Mucosa of rectum (tissue), 2 donors: ENCODE results near the gene TLR10.

Source experiments
- H3K27ac ChIP-seq, 2 donors: one replicate each; pipeline ENCODE4 v1.7.0; 2013; ENCODE audit warnings: inconsistent platforms in 2 of 2, low read depth in 2 of 2, low read length in 2 of 2
- H3K27me3 ChIP-seq, 2 donors: one replicate each; pipeline ENCODE4 v1.7.0; 2013; ENCODE audit warnings: low read length in 2 of 2; ENCODE audit not compliant: control insufficient read depth in 2 of 2, insufficient read depth in 2 of 2
- H3K36me3 ChIP-seq, 2 donors: one replicate each; pipeline ENCODE4 v1.7.0; 2013; ENCODE audit warnings: low read length in 2 of 2; ENCODE audit not compliant: control insufficient read depth in 2 of 2, insufficient read depth in 2 of 2
- H3K4me1 ChIP-seq, 2 donors: one replicate each; pipeline ENCODE4 v1.7.0; 2013; ENCODE audit warnings: low read length in 2 of 2, mild to moderate bottlenecking in 1 of 2; ENCODE audit not compliant: control insufficient read depth in 2 of 2, insufficient read depth in 2 of 2
- H3K4me3 ChIP-seq, 2 donors: one replicate each; pipeline ENCODE4 v1.7.0; 2013; ENCODE audit warnings: low read length in 2 of 2
- H3K9ac ChIP-seq, 2 donors: one replicate each; pipeline ENCODE4 v1.7.0; 2013; ENCODE audit warnings: low read length in 2 of 2, low read depth in 1 of 2, mild to moderate bottlenecking in 1 of 2
- H3K9me3 ChIP-seq, 2 donors: one replicate each; pipeline ENCODE4 v1.7.0; 2013; ENCODE audit warnings: low read length in 2 of 2; ENCODE audit not compliant: control insufficient read depth in 2 of 2
- donor health status: healthy.
- donor health status: Normal muscosa, but diverticular disease.

The TLR10 gene

DNA sequence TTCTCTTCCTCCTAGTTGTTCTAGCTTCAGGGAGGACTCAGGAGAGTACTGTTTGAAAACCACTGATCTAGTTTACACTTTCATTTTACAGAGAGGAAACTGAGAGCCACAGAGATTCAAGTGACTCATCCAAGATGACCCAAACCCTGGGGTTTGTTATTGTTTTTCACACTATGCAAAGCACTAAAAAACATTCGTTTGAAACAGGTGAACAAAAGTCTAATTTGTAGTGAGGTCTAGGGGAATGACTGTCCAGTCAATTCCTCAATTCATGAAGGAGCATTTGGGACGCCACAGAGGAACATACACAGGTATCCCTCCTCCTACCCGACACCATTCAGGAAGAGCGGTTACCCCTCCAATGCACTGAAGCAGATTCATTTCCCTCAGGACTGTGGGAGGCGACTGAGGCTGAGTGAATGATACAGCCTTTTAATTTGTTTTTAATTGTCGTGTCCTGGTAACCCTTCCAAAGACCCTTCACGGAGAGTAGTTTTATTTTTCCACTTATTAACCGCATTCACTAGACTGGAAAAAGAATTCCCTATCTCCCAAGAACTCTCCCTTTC is 30.3 kb downstream of the TLR10 start:
- Histone ChIP-seq H3K9me3 (no peaks in the 10 kb centered on the region), H3K36me3 (no peaks in the 10 kb centered on the region), H3K27me3 (no peaks in the 10 kb centered on the region), H3K4me1 (peaks cover 0 to 6% of the 10 kb centered on the region in 2 donors), H3K9ac (no peak overlapping the region), H3K27ac (peak overlapping the region; percentile 1 to 55), H3K4me3 (no peak overlapping the region)

DNA sequence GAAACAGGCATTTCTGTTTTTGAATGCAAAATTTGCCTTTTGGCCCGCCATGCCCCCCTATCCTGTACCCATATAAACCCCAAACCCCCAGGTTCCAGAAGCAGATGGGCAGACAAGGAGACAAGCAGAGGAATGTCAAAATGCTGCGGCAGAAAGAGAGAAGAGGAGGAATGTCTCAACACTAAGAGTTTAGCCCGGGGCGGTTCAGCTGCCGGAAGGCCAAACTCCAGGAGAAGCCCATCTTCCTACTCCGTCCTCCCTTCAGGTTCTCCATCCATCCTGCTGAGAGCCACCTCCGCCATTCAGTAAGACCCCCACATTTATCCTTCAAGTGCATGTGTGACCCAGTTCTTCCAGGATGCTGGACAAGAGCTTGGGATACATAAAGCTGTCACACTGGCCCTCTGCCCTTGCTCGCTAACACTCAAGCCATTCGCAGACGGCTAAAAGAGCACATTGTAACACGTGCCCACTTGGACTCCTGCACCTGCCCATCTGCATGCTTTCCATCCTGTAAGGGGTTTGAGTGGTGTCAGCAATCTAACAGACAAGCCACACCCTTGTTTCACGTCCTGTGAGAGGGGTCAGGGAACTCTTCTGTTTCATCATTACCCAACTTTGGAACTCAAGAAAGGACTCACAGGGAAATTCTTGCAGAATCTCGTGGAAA is 31.3 kb downstream of the TLR10 start:
- Histone ChIP-seq H3K27ac (no peak overlapping the region), H3K9ac (no peak overlapping the region), H3K4me3 (no peak overlapping the region), H3K27me3 (no peaks in the 10 kb centered on the region), H3K4me1 (peaks cover 0 to 6% of the 10 kb centered on the region in 2 donors), H3K36me3 (no peaks in the 10 kb centered on the region), H3K9me3 (no peaks in the 10 kb centered on the region)

DNA sequence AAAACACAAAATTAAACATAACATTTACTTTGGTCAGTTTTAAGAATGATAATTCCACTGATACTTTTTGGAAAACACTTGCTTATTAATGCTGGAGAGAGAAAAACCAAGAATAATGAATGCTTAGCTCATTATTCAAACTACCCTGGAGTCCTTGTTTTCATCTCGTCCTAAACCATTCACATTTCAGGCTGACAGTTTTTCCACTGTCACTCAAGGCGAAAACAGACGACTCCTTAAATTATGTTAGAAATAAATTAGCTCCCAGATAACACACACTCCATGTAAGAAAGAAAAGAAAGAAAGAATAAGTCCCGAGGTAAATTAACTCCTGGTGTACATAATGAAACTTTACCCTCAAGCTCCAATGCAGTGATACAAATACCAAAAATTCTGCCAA is 33.5 kb downstream of the TLR10 start:
- H3K27ac ChIP-seq, result no peak overlapping the region
- no peak overlapping the region for H3K4me3 ChIP-seq
- H3K9ac ChIP-seq, result no peak overlapping the region
- no peaks in the 10 kb centered on the region for H3K9me3 ChIP-seq
- no peaks in the 10 kb centered on the region for H3K27me3 ChIP-seq
- peaks cover 0 to 6% of the 10 kb centered on the region in 2 donors for H3K4me1 ChIP-seq
- H3K36me3 ChIP-seq, result no peaks in the 10 kb centered on the region

DNA sequence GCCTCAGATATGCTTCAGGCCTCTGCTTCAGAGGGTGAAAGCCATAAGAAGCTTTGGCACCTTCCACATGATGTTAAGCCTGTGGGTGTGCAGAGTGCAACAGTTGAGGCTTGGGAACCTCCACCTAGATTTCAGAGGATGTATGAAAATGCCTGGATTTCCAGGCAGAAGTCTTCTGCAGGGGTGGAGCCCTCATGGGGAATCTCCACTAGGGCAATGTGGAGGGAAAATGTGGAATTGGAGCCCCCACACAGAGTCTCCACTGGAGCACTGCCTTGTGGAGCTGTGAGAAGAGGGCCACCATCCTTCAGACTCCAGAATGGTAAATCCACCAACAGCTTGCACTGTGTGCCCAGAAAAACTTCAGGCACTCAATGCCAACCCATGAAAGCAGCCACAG is 35.2 kb downstream of the TLR10 start:
- Histone ChIP-seq H3K27me3 (no peaks in the 10 kb centered on the region), H3K4me1 (peaks cover 0 to 1% of the 10 kb centered on the region in 2 donors), H3K27ac (no peak overlapping the region), H3K9me3 (no peaks in the 10 kb centered on the region), H3K36me3 (no peaks in the 10 kb centered on the region), H3K4me3 (no peak overlapping the region), H3K9ac (no peak overlapping the region)

DNA sequence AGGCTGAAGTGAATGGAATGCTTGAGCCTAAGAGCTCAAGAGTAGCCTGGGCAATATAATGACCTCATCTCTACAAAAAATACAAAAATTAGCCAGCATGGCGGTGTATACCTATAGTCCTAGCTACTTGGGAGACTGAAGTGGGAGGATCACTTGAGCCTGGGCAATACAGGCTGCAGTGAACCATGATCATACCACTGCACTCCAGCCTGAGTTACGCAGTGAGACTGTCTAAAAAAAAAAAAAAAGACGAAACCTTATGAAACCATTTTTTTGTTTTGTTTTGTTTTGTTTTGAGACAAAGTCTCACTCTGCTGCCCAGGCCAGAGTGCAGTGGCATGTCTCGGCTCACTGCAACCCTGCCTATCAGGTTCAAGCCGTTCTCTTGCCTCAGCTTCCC is 36.9 kb downstream of the TLR10 start:
- H3K9me3 ChIP-seq, result no peaks in the 10 kb centered on the region
- H3K27ac ChIP-seq, result no peak overlapping the region
- H3K9ac ChIP-seq, result no peak overlapping the region
- no peaks in the 10 kb centered on the region for H3K27me3 ChIP-seq
- H3K4me1 ChIP-seq, result no peaks in the 10 kb centered on the region
- H3K4me3 ChIP-seq, result no peak overlapping the region
- H3K36me3 ChIP-seq, result no peaks in the 10 kb centered on the region

DNA sequence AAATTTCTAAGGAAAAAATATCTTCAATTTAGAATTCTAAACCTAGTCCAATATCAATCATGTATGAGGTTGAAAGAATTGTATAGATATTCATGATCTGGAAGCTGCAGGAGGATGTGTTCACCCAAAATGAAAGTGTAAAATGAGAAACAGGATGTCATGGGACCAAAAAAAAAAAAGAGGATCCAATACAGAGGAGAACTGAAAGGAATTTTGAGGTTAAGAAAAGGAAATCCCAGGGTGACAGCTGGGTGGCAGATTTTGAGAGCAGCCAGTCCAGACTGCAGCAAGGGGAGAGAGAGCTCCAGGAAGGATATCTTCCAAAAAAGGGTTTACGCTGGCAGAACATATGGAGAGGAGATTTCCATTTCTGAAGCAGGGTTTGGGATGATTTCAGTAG is 38.9 kb downstream of the TLR10 start:
- Histone ChIP-seq H3K9ac (no peak overlapping the region), H3K4me1 (no peaks in the 10 kb centered on the region), H3K36me3 (no peaks in the 10 kb centered on the region), H3K27me3 (no peaks in the 10 kb centered on the region), H3K4me3 (peak overlapping the region in 1 of 2 donors; percentile 14), H3K9me3 (no peaks in the 10 kb centered on the region), H3K27ac (no peak overlapping the region)

DNA sequence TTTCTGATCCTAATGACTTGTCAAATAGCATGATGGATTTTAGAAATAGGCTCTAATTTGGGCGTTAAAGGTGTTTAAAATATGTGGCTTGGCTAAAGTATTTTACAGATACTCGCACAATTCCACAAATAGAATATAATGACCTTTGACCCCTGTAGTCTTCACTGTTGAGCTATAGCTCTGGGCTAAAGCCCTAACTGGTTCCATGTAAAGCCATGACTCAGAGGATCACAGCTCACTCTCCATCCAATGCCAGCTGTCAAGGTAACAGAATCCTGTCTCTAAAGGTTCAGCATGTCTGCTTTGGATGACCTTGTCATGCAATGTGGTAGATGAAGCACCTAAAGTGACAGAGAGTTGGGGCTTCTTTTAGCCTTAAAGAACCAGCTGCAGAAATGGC is 42.5 kb downstream of the TLR10 start:
- Histone ChIP-seq H3K27me3 (no peaks in the 10 kb centered on the region), H3K4me3 (no peak overlapping the region), H3K4me1 (no peaks in the 10 kb centered on the region), H3K36me3 (no peaks in the 10 kb centered on the region), H3K9ac (no peak overlapping the region), H3K27ac (no peak overlapping the region), H3K9me3 (no peaks in the 10 kb centered on the region)

DNA sequence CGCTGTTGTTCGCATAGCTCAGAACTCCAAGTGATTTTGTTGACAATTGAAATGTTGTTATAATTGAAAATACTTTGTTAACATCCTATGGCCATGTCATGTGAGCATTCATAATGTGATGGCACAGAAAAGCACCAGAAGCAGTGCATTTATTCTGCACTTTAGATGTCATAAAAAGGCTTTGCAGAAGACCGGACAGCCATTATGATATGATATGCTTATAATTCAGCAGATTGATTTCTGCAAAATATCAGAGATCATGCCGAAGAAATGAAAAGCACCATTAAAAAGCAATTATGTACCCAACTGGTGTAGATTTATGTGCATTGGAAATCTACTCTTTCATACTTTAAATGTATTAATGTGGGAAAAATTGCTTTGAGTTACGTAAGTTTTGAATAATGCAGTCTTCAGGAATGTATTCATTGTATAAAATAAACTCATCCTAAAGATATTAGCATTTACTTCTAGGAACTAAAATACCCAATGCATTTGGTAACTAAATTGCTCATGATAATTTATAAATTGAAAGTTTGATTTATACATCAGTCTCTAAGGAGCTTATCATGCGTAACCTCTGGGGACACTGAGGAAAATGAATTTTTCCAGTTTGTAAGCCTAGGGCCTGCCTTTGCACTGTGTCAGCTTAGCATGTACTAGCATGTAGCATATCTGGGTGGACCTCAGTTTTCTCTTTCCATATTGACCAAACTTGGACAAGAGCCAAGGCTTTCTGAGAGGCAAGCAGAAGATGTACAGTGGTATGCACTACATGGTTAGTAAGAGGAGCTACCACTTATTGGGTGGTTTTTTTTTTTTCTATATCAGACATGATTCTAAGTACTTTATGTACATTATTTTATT is 43.6 kb downstream of the TLR10 start:
- Histone ChIP-seq H3K27ac (no peak overlapping the region), H3K9me3 (no peaks in the 10 kb centered on the region), H3K4me1 (no peaks in the 10 kb centered on the region), H3K27me3 (no peaks in the 10 kb centered on the region), H3K36me3 (no peaks in the 10 kb centered on the region), H3K9ac (no peak overlapping the region), H3K4me3 (no peak overlapping the region)

DNA sequence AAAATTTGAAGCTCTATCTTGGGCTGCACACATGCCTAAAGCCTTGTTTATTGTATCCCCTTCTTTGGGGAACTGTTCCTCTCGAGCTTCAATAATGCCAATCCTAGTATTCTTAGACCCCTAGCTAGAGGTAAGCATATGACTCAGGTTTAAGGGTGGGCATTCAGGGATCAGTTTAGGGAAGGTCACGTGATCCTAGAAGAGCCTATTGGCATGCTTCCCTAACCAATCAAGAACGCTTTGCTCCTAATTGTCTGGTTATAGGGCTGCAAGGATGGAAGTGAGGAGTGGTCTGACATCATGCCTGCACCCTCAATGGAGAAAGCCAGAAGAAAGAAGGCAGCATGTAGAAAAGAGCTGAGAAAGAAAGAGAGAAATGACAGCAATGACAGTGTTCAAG is 46.9 kb downstream of the TLR10 start:
- Histone ChIP-seq H3K36me3 (no peaks in the 10 kb centered on the region), H3K27ac (no peak overlapping the region), H3K9me3 (no peaks in the 10 kb centered on the region), H3K4me3 (no peak overlapping the region), H3K27me3 (no peaks in the 10 kb centered on the region), H3K9ac (no peak overlapping the region), H3K4me1 (peaks cover 1 to 6% of the 10 kb centered on the region in 2 donors)

DNA sequence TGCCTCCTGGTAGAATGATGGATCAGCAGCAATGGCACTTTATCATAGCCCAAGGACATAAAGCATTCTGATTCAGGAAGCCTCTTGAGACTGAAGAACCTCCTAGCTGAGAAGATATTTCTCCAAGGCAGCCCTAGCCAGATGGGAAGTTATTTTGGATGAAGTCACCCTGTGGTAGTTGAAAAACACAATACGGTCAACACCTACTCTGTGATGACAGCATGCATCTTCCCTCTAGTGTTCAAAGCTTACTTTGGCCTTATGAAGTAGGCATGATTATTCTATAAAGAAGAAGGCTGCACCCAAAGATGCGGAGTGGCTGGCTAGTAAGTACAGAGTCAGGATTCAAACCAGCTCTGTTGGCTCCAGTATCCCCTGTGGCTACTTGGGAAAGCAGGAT is 47.9 kb downstream of the TLR10 start:
- Histone ChIP-seq H3K9me3 (no peaks in the 10 kb centered on the region), H3K4me3 (no peak overlapping the region), H3K27me3 (no peaks in the 10 kb centered on the region), H3K9ac (no peak overlapping the region), H3K36me3 (no peaks in the 10 kb centered on the region), H3K27ac (no peak overlapping the region), H3K4me1 (peaks cover 4 to 12% of the 10 kb centered on the region in 2 donors)
